ENCODE data around the gene ABCB9. TPM values are rescaled to one million over a fixed set of nuclear protein-coding genes. Genes with fewer than 3 reads are reported as not detected.

ABCB9 gene
- total and polyA plus RNA-seq, 2 experiments from 2014 or later = 1.2 to 7.0 TPM

GRCh38 chr12:122949816-122950675 is 16.2 kb downstream of the ABCB9 start:
- no peak overlapping the region for H3K4me3 Mint-ChIP-seq
- no peaks in the 10 kb centered on the region for H3K4me1 ChIP-seq (ENCODE audit: insufficient read depth)
- no peak overlapping the region for H3K4me2 ChIP-seq
- no peak for DNase-seq (ENCODE audit: low spot score)
- no peak for TF ChIP-seq CREB1 (CRISPR knock-in tag; IDR thresholded peaks at IDR 0.05; ENCODE audit: low read depth)
- no peak for TF ChIP-seq JUNB (IDR thresholded peaks at IDR 0.05; ENCODE audit: unreplicated experiment)
- TF ChIP-seq ZNF114 (CRISPR knock-in tag; IDR thresholded peaks at IDR 0.05) = no peak
- no peak for TF ChIP-seq EZH2phosphoT487 (IDR thresholded peaks at IDR 0.05; ENCODE audit: unreplicated experiment)
- no peak for TF ChIP-seq STAT1 (IDR thresholded peaks at IDR 0.05; ENCODE audit: unreplicated experiment)
- TF ChIP-seq ETS1 (IDR thresholded peaks at IDR 0.05) = no peak
- no peak for TF ChIP-seq POLR2AphosphoS5 (IDR thresholded peaks at IDR 0.05; ENCODE audit: low read depth)
- TF ChIP-seq NANOG (IDR thresholded peaks at IDR 0.05; ENCODE audit: borderline replicate concordance) = no peak
- no peaks in the 10 kb centered on the region for H3K4me1 Mint-ChIP-seq
- no peaks in the 10 kb centered on the region for H3K27me3 ChIP-seq (ENCODE audit: insufficient read depth)
- no peak for ATAC-seq
- peaks cover 13% of the 10 kb centered on the region for H3K27me3 Mint-ChIP-seq (ENCODE audit: insufficient read depth, low read depth, poor library complexity)
- H3K36me3 Mint-ChIP-seq (ENCODE audit: low read depth) = no peaks in the 10 kb centered on the region; the same call in 2 of the 3 replicates
- H3K27ac ChIP-seq (ENCODE audit: low read depth) = no peak overlapping the region
- no peak overlapping the region for H3K27ac Mint-ChIP-seq
- H4K20me1 ChIP-seq (replicated peaks; ENCODE audit: insufficient read depth) = peaks cover 12% of the 10 kb centered on the region; the same call in 1 of the 2 replicates
- no peaks in the 10 kb centered on the region for H3K36me3 ChIP-seq (ENCODE audit: insufficient read depth)
- no peak overlapping the region for H3K4me3 ChIP-seq
- no peak overlapping the region for H2AFZ ChIP-seq
- H3K9me2 ChIP-seq (ENCODE audit: insufficient read depth) = no peaks in the 10 kb centered on the region
- H3K79me2 ChIP-seq (replicated peaks; ENCODE audit: insufficient read depth) = no peaks in the 10 kb centered on the region
- no peaks in the 10 kb centered on the region for H3K9me3 Mint-ChIP-seq
- no peaks in the 10 kb centered on the region for H3F3A ChIP-seq (replicated peaks; ENCODE audit: low read depth)

GRCh38 chr12:122949405-122949804 is 16.9 kb downstream of the ABCB9 start:
- H3K36me3 Mint-ChIP-seq (ENCODE audit: low read depth) = no peaks in the 10 kb centered on the region; the same call in 2 of the 3 replicates
- Histone ChIP-seq H3K27me3 (ENCODE audit: insufficient read depth) (no peaks in the 10 kb centered on the region), H3K4me2 (no peak overlapping the region), H3K36me3 (ENCODE audit: insufficient read depth) (no peaks in the 10 kb centered on the region), H3K9me2 (ENCODE audit: insufficient read depth) (no peaks in the 10 kb centered on the region), H4K20me1 (replicated peaks; ENCODE audit: insufficient read depth) (peaks cover 12% of the 10 kb centered on the region; the same call in 1 of the 2 replicates), H3K27ac (ENCODE audit: low read depth) (no peak overlapping the region), H3K4me1 (ENCODE audit: insufficient read depth) (no peaks in the 10 kb centered on the region), H3K4me3 (no peak overlapping the region), H3F3A (replicated peaks; ENCODE audit: low read depth) (no peaks in the 10 kb centered on the region), H3K79me2 (replicated peaks; ENCODE audit: insufficient read depth) (no peaks in the 10 kb centered on the region), H2AFZ (no peak overlapping the region)
- TF ChIP-seq ZNF114 (CRISPR knock-in tag; IDR thresholded peaks at IDR 0.05) = no peak
- H3K4me1 Mint-ChIP-seq = no peaks in the 10 kb centered on the region
- no peak overlapping the region for H3K27ac Mint-ChIP-seq
- no peak overlapping the region for H3K4me3 Mint-ChIP-seq
- no peaks in the 10 kb centered on the region for H3K9me3 Mint-ChIP-seq
- no peak for ATAC-seq
- DNase-seq (ENCODE audit: low spot score) = no peak
- peaks cover 13% of the 10 kb centered on the region for H3K27me3 Mint-ChIP-seq (ENCODE audit: insufficient read depth, low read depth, poor library complexity)

- H3K36me3 Mint-ChIP-seq (ENCODE audit: low read depth) = no peaks in the 10 kb centered on the region; the same call in 2 of the 3 replicates
- Histone ChIP-seq H3K27ac (ENCODE audit: low read depth) (no peak overlapping the region), H3K9me2 (ENCODE audit: insufficient read depth) (no peaks in the 10 kb centered on the region), H3K79me2 (replicated peaks; ENCODE audit: insufficient read depth) (no peaks in the 10 kb centered on the region), H3K36me3 (ENCODE audit: insufficient read depth) (no peaks in the 10 kb centered on the region), H2AFZ (no peak overlapping the region), H3K27me3 (ENCODE audit: insufficient read depth) (no peaks in the 10 kb centered on the region), H3F3A (replicated peaks; ENCODE audit: low read depth) (no peaks in the 10 kb centered on the region), H4K20me1 (replicated peaks; ENCODE audit: insufficient read depth) (peaks cover 10% of the 10 kb centered on the region; the same call in 1 of the 2 replicates), H3K4me1 (ENCODE audit: insufficient read depth) (no peaks in the 10 kb centered on the region), H3K4me3 (no peak overlapping the region), H3K4me2 (no peak overlapping the region)
- DNase-seq (ENCODE audit: low spot score) = no peak
- no peaks in the 10 kb centered on the region for H3K9me3 Mint-ChIP-seq
- no peak overlapping the region for H3K27ac Mint-ChIP-seq
- H3K4me1 Mint-ChIP-seq = no peaks in the 10 kb centered on the region
- H3K27me3 Mint-ChIP-seq (ENCODE audit: insufficient read depth, low read depth, poor library complexity) = peaks cover 15% of the 10 kb centered on the region
- no peak overlapping the region for H3K4me3 Mint-ChIP-seq
- ATAC-seq = no peak
- no peak for TF ChIP-seq NANOG (IDR thresholded peaks at IDR 0.05; ENCODE audit: borderline replicate concordance)
- no peak for TF ChIP-seq REST (IDR thresholded peaks at IDR 0.05; ENCODE audit: unreplicated experiment)
- TF ChIP-seq ETS1 (IDR thresholded peaks at IDR 0.05) = no peak
- no peak for TF ChIP-seq EZH2phosphoT487 (IDR thresholded peaks at IDR 0.05; ENCODE audit: unreplicated experiment)
These were observed 17.7 kb downstream of the ABCB9 start for GRCh38 chr12:122948605-122949004.
